ACC112 (cell line): ENCODE results near the gene HMGXB3.
A peak's percentile ranks its signal among the peaks of the same experiment; 100 is the strongest.

Experiments used
- H2AFZ ChIP-seq: fragments of 200-600 bp; sonication (generic); one replicate; pipeline ENCODE4 v1.6.0; 2017; ENCODE audit warnings: antibody characterized with exemption, low read length; ENCODE audit not compliant: unreplicated experiment
- H3K27ac ChIP-seq: fragments of 200-600 bp; sonication (generic); 2 replicates; pipeline ENCODE4 v1.5.1; 2014; ENCODE audit warnings: low read depth, mild to moderate bottlenecking, antibody characterized with exemption, low read length, moderate library complexity
- H3K27me3 ChIP-seq: fragments of 200-600 bp; sonication (generic); 2 replicates; pipeline ENCODE4 v1.6.1; 2014; ENCODE audit warnings: mild to moderate bottlenecking, antibody characterized with exemption, low read length, moderate library complexity, mixed read lengths; ENCODE audit not compliant: insufficient read depth
- H3K36me3 ChIP-seq: fragments of 200-600 bp; sonication (generic); 2 replicates; pipeline ENCODE4 v1.6.1; 2016; ENCODE audit warnings: mild to moderate bottlenecking, antibody characterized with exemption, low read length, moderate library complexity, mixed read lengths; ENCODE audit not compliant: insufficient read depth
- H3K4me1 ChIP-seq: fragments of 200-600 bp; sonication (generic); one replicate; pipeline ENCODE4 v1.6.1; 2016; ENCODE audit warnings: low read length, mixed read lengths; ENCODE audit not compliant: insufficient read depth, unreplicated experiment, control insufficient read depth
- H3K4me3 ChIP-seq: fragments of 200-600 bp; sonication (generic); 2 replicates; pipeline ENCODE4 v1.5.1; 2014; ENCODE audit warnings: mild to moderate bottlenecking, low read depth, low read length
- H3K79me2 ChIP-seq: fragments of 200-600 bp; sonication (generic); one replicate; pipeline ENCODE4 v1.6.0; 2016; ENCODE audit warnings: low read length; ENCODE audit not compliant: control insufficient read depth, unreplicated experiment, insufficient read depth

Gene HMGXB3

DNA sequence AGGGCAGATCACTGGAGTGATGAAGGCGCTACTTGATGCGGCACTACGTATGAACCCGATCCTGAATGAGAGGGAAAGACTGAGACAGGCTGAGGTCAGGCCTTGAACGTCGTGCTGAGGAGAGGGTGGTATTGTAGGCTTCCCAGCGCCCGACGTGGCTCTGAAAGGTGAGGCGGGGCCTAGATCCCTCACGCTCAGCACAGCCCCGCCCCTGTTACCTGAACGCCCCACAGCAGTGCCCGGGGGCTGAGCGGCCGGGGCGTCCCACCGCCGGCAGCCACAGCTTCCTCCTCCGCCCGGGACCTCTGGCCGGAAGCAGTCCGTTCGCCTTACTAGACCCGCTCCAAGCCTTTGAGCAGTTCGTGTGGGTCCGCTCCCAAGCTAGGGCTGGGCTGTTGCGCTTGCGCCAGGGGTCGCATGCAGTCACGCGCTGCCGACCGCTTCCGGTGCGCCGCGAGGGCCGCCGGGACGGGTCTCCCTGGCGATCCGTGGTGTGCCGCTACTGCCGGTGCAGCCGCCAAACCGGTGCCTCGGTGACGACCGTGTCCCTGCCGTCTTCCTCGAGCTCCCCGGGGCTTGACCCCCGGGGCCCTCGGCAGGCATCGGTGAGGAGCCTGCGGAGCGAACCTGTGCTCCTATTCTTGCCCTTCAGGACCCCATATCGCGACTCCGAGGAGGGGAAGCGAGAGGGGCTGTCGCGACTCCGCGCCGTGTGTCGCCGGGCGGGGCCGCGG is at the start of gene HMGXB3, which contains the start of gene TIGD6:
TSS of gene HMGXB3 (plus strand) at position 484 of the 734 bp plus-strand sequence. CDS start 4,114 bp downstream, outside the sequence.
TSS of gene TIGD6 (minus strand) at position 399 of the 734 bp plus-strand sequence. CDS start 4,306 bp downstream, outside the sequence.
- Histone ChIP-seq H3K4me3 (peak within 1 kb of the TSS; percentile 99), H3K27me3 (no peaks in the 10 kb centered on the region), H3K36me3 (peaks cover 6% of the 10 kb centered on the region; the same call in 1 of the 2 replicates), H3K27ac (peak within 1 kb of the TSS; percentile 79), H3K4me1 (peaks cover 23% of the 10 kb centered on the region), H3K79me2 (peaks cover 55% of the 10 kb centered on the region), H2AFZ (peak within 1 kb of the TSS; percentile 70)

- Histone ChIP-seq H3K27me3 (no peaks in the 10 kb centered on the region), H3K4me3 (no peak overlapping the region), H3K4me1 (no peaks in the 10 kb centered on the region), H3K79me2 (no peaks in the 10 kb centered on the region), H3K27ac (no peak overlapping the region), H2AFZ (no peak overlapping the region), H3K36me3 (no peaks in the 10 kb centered on the region)
Measured at GRCh38 chr5:149951138-149951749, 49.3 kb upstream of the HMGXB3 start.

- Histone ChIP-seq H3K4me3 (no peak overlapping the region), H3K27ac (no peak overlapping the region), H3K36me3 (no peaks in the 10 kb centered on the region), H2AFZ (no peak overlapping the region), H3K79me2 (no peaks in the 10 kb centered on the region), H3K4me1 (no peaks in the 10 kb centered on the region), H3K27me3 (no peaks in the 10 kb centered on the region)
Measured at GRCh38 chr5:149953436-149954121, 47.0 kb upstream of the HMGXB3 start.

- H3K27ac ChIP-seq = no peak overlapping the region
- no peaks in the 10 kb centered on the region for H3K27me3 ChIP-seq
- no peak overlapping the region for H2AFZ ChIP-seq
- H3K79me2 ChIP-seq = no peaks in the 10 kb centered on the region
- no peaks in the 10 kb centered on the region for H3K36me3 ChIP-seq
- H3K4me3 ChIP-seq = no peak overlapping the region
- H3K4me1 ChIP-seq = peaks cover 7% of the 10 kb centered on the region
Measured at GRCh38 chr5:149954798-149955197, 45.7 kb upstream of the HMGXB3 start.

DNA sequence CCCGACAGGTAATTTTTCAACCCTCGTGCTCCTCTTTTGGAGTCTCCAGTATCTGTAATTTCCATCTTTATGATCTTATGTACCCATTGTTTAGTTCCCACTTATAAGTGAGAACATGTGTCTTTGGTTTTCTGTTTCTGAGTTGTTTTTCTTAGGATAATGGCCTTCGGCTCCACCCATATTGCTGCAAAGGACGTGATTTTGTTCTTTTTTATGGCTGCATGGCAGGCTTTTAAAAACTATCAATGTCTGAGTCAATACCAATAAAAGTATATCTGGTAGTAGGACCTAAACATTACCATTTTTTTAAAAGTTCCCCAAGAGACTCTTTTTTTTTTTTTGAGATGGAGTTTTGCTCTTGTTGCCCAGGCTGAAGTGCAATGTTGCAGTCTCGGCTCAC is 43.9 kb upstream of the HMGXB3 start:
- H3K4me3 ChIP-seq = no peak overlapping the region
- no peak overlapping the region for H3K27ac ChIP-seq
- H2AFZ ChIP-seq = no peak overlapping the region
- no peaks in the 10 kb centered on the region for H3K27me3 ChIP-seq
- H3K36me3 ChIP-seq = no peaks in the 10 kb centered on the region
- H3K4me1 ChIP-seq = peaks cover 15% of the 10 kb centered on the region
- H3K79me2 ChIP-seq = peaks cover 9% of the 10 kb centered on the region

- H3K4me1 ChIP-seq = peaks cover 18% of the 10 kb centered on the region
- no peak overlapping the region for H3K27ac ChIP-seq
- peaks cover 16% of the 10 kb centered on the region for H3K79me2 ChIP-seq
- H3K36me3 ChIP-seq = no peaks in the 10 kb centered on the region
- H3K27me3 ChIP-seq = no peaks in the 10 kb centered on the region
- H2AFZ ChIP-seq = no peak overlapping the region
- no peak overlapping the region for H3K4me3 ChIP-seq
Measured at GRCh38 chr5:149957855-149958254, 42.7 kb upstream of the HMGXB3 start.

DNA sequence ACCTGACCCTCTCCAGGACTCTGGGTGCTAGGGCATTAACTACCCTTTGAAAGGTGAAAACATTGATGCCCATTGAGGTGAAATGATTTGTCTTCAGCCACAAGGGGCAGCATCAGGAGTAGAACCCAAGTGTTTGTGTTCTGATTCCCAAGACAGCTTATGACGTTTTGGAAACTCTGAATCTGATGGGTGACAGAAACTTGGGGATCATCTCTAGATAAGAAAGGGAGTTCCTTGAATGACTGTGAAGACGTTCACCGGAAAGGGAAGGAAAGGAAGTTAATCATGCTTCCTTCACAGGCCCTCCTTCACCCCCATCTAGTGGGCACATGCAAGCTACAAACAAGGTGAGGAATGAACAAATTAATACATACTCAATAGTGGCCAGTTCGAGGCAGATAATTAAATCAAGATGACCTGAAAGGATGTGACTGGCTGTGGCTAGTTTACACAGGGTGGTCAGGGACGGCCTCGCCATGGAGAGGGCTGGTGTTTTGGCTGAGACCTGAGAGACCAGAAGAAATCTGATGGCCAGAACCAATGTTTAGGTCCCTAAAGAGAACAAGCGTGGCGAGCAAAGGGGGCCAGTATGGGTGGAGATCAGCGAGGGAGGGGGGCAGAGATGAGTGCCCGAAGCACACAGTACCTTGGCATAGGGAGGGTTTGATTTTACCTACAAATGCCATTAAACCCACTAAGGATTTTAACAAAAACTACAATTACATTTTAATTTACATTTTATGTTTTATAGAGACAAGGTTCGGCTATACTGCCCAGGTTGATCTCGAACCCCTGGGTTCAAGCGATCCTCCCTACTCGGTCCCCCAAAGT is 40.9 kb upstream of the HMGXB3 start:
- H3K4me1 ChIP-seq = peaks cover 18% of the 10 kb centered on the region
- H3K27ac ChIP-seq = peak overlapping the region; percentile 93
- peak overlapping the region; percentile 47 for H2AFZ ChIP-seq
- no peaks in the 10 kb centered on the region for H3K36me3 ChIP-seq
- peak overlapping the region; percentile 93 for H3K4me3 ChIP-seq
- no peaks in the 10 kb centered on the region for H3K27me3 ChIP-seq
- H3K79me2 ChIP-seq = peaks cover 20% of the 10 kb centered on the region

DNA sequence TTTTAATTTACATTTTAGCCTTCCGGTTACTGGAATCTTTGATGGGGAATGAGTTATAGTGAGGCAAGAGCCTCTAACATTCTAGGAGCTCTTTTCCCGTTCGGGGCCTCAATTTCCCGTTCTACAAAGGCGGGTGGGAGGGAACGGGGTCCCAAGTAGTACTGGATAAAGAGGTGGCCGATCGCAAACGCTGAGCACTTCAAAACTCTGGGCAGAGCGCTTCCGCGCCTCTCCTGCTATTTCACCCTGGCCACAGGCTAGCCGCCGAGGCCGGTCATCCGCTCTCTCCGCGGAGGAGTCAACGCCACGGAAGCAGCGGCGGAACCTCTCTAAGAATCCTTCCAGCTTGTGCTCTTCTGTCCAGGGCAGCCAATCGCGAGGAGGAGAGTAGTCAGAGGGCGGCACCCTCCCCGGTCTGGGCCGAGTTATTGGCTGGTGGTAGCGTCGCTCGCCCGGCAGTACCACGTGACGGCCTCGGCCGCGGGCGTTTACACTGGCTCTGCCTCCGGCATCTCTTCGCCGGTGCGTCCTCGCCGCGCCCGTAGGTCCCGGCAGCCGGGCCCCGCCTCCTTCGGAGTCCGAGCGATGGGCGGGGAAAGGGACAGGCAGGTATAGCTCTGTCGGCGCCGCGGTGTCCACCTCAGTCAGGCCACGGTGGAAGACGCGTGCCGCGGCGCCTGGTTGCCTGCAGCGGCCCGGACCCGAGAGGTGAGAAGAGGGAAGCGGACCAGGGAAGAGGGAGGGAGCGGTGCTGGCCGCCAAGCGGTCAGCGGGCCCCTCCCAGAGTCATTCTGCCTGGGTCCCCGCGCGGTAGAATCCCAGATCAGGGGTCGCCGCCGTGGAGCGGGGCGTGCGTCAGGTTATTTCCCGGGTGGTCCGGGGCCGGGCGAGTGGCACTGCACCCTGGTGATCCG is 40.0 kb upstream of the HMGXB3 start, which contains the start of gene SLC26A2:
TSS of gene SLC26A2 (plus strand) at position 487 of the 914 bp plus-strand sequence. CDS start 16,895 bp downstream, outside the sequence.
- no peaks in the 10 kb centered on the region for H3K36me3 ChIP-seq
- no peaks in the 10 kb centered on the region for H3K27me3 ChIP-seq
- H2AFZ ChIP-seq = peak within 1 kb of the TSS; percentile 52
- H3K27ac ChIP-seq = peak within 1 kb of the TSS; percentile 93
- peaks cover 18% of the 10 kb centered on the region for H3K4me1 ChIP-seq
- peak within 1 kb of the TSS; percentile 93 for H3K4me3 ChIP-seq
- H3K79me2 ChIP-seq = peaks cover 23% of the 10 kb centered on the region

DNA sequence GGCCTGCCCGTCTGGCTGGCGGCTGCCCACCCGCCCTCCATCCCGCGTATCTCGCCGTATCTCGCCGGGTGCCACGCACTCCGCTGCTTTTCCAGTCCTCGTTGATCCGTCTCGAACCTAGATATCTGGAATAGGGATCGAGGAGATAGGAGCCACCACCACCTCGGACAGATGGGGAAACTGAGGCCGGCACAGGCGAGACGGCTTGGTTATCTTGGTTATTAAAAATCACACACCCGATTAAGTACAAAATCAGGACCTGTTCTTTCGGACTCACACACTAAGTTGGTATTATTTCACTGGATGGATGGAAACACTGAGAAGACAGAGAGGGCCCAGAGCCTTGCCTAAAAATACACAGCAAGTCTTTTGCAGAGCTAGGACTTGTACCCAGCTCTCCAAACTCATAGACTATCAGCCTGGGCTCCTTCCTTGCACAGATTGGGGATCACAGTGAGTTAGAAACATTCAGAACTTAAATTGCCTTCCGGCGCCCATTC is 39.3 kb upstream of the HMGXB3 start:
- Histone ChIP-seq H3K79me2 (peaks cover 27% of the 10 kb centered on the region), H3K27me3 (no peaks in the 10 kb centered on the region), H3K36me3 (no peaks in the 10 kb centered on the region), H3K27ac (peak overlapping the region; percentile 49; the same call in 1 of the 2 replicates), H2AFZ (peak overlapping the region; percentile 52), H3K4me3 (peak overlapping the region; percentile 93), H3K4me1 (peaks cover 18% of the 10 kb centered on the region)
